ENCODE data around the gene IL18R1.

Gene IL18R1

DNA sequence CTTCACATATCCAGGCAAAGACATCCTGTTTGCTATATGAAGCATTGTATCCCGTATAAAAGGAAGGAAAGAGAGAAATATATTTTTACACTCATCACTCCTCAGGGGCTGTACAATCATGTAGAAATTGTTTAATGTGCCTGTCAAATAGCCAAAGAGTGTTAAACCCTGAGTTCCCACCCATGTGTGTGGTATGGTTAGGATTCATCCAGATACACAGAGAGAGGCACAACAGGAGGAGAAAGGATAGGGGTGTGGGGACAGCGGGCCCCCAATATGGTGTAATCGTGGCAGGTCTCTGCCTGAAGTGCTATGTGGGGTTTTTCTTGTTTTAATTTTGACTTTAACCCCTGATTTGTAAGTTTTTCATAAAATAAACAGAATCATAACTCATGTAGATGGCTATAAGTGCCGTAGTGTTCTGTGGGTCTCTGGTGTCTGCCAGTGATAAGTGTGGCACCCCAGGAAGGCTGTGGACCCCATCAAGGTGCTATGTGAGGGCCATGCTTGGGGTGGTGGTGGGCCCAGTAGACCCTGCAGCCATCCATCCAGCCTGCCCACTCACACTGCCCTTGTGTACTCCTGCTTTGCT is 10.2 kb upstream of the IL18R1 start:
- no peak for DNase-seq (ENCODE audit: low read depth)

DNA sequence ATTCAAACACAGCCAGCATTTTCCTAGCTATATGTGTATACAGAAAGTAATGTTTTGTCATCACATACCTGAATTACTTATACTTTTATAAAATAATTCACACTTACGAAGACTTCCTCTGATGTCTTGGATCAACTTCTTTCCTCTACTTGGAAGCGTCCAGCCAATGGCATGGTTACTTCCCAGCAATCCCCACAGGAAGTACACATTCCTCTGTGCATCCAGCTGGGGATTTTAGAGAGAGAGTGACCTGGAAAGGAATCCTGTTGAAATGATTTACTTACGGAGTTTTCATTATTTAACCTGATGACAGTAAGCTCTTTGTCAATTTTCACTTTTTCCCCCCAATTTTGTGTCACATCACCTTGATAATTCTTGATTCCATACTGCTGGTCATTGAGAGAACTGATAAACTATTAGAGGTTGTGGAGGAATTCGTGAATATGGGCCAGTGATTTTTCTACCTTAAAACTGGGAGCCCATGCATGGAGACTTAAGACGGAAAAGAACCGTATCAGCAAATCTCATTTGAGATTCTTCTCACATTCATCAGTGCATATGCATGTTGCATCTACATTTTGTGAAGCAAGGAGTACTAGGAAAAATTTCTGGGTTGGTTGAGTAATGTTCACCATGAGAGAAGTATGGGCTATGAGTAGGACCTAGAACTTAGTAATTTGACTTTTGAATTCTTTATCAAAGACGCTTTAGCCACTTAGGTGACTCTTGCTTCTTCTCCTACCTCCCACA is 9.0 kb upstream of the IL18R1 start:
- no peak for DNase-seq (ENCODE audit: low read depth)

DNA sequence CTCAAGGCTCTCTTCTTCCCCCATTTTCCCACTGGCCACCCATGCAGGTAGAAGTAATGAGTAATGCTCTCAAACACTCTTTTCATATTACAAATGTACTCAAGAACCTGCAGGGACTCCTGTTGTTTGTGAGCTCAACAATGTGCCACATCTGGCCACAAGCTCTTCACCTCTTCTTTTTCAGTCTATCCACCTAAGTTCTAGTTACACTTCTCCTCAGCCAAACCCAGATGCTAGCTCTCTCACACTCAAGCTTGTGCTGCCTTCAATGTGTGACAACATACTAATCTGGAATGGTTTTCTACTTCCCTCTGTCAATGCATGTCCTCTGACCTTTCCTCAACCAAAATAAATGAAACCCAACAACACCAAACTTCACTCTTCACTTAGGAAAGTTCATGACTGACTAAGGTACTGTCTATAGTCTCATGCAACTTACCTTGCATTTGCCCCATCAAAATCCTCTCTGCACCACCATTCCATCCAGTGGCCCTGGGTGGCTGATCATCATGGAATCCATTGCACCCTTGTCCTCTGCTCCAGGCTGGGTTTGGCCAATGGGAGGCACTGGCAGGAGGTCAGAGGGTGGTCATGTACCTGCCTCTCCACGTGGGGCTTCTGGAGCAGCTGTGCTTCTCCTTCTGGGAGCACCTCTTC is 5.3 kb upstream of the IL18R1 start:
- no peak for DNase-seq (ENCODE audit: low read depth)

DNA sequence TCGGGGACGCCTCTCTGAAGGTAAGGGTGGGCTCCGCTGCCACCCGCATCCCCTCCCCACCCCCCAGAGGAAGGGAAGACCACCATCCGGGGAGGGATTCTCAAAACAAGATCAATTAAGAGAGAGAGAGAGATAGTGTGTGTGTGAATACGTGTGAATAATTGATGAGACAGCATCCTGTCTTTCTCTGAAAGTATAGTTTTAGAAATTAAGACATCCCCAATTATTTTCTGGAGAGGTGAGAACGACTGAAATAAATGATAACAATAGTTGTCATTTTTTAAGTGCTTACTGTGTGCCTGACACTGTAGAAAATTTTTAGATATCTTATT is 751 bp downstream of the IL18R1 start:
- no peak for DNase-seq (ENCODE audit: low read depth)

DNA sequence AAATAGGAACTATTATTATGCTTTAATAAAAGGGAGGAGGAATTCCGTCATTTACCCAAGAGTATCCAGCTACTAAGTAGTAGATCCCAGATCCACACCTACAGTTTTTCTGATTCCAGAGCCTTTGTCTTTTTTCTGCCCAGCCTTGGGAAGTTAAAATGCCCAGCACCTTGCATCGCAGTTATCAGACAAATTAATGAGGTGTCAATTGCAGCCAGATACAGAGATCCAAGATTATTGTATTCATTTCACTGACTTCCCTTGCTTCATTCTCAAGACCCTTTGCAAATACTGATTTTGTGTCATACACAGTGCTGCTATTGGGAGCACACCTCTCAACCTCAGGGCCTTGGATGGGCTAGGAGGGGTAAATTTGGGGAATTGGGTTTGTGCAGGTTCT is 1.1 kb downstream of the IL18R1 start:
- DNase-seq (ENCODE audit: low read depth) = no peak

DNA sequence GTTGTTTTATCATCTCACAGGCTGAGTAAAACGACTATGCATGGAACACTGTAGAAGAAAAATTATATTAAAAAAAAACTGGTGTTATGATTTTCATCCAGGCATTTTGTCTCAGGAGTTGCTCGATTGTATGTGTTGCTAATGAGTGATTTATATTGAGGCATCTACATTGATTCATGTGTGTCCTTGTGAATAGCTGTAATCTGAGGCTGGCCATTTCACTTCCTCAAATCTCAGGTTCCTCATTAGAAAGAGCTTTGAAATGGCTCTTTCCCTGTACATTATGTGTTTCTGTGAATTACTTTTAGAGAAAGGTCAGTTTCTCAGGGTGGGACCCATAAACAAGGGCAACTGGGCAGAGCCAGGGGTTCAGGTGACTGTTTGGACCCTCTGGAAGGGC is 2.3 kb downstream of the IL18R1 start:
- no peak for DNase-seq (ENCODE audit: low read depth)

DNA sequence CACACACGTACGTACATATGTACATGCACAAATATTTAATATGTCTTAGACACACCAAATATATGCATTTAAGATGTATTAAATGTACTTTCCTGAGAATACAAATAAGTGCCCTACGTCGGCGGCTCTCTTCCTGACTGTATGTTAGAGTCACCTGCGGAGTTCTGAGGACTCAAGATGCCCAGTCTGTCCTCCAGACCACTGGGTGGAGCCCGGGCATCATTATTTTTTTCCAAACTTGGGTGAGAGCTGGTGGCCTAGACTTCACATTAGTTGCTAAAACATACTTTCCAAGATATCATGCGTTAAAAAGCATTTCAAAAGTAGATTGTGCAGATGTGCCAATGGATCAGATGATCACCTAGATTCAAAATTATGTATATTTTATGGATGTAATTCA is 2.9 kb downstream of the IL18R1 start:
- DNase-seq (ENCODE audit: low read depth) = no peak

DNA sequence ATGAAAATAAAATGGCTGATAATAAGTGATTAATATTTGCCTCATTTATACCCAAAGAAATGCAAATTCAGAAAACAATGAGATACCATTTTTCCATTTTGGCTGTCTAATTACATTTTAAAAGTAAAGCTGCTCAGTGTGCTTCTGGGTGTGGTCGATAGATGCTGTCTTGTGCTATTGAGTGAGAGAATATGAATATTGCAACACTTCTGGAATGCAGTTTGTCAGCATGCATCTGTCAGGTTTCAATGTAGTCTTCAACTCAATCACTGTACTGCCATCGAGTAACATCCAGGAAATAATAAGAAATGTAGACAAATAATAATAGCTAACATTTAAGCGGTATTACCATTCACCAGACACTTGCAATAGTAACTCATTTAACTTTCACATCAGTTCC is 3.9 kb downstream of the IL18R1 start:
- no peak for DNase-seq (ENCODE audit: low read depth)

DNA sequence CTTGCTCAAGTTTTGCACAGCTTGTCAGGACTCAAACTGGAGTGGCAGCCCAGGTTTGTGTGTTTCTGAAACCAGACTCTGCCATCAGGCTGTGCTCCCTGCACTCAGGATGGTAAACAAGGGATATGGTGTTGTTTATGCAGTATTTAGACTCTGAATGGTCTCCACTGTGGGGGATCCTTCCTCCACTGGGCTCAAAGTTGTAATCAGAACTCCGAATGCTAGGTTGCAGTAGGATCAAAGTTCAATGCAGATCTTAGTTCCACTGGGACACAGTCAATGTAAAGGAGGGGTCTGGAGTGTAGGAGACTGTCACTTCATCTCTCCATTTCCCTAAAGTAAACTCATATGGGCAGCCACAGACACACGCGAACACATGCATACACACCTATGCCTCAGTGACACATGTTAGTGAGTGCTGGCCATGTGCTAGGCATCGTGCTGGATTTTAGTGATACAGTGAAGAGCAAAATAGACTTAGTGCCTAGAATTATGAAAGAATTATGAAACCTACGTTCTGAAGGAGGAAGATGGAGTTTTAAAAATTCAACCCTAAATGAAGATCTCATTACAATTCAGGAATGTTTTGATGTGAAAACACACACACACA is 6.1 kb downstream of the IL18R1 start:
- no peak for DNase-seq (ENCODE audit: low read depth)

DNA sequence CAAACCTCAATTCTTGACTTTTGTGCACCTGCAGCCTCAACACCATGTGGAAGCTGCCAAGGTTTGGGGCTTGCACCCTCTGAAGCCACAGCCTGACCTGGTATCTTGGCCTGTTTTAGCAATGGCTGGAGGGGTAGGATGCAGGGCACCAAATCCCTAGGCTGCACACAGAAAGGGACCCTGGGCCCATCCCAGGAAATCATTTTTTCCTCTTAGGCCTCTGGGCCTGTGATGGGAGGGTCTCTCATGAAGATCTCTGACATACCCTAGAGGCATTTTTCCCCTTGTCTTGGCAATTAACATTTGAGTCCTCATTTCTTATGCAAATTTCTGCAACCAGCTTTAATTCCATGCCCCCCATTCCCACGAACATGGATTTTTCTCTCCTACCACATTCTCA is 10.2 kb downstream of the IL18R1 start:
- no peak for DNase-seq (ENCODE audit: low read depth)

DNA sequence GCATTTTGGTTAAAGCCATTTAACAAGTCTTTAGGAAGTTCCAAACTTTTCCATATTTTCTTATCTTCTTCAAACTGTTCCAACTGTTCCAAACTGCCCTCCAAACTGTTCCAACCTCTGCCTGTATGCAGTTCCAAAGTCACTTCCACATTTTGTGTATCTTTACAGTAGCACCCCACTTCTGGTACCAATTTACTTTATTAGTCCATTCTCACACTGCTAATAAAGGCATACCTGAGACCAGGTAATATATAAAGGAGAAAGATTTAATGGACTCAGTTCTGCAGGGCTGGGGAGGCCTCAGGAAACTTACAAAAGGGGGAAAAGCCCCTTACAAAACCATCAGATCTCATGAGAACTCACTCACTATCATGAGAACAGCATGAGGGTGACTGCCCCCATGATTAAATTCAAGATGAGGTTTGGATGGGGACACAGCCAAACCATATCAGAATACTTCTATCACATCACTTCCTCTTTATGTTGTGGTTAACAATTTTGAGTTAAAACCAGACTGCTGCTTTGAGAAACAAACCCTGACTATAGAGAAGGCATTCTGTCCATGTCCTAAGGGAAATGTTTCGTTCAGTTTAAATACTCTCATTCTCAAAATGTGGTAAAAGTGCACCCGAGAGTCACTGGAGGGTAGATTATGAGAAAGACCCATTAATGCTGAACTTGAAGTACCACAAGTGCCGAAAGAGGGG is 11.0 kb downstream of the IL18R1 start:
- DNase-seq (ENCODE audit: low read depth) = no peak

DNA sequence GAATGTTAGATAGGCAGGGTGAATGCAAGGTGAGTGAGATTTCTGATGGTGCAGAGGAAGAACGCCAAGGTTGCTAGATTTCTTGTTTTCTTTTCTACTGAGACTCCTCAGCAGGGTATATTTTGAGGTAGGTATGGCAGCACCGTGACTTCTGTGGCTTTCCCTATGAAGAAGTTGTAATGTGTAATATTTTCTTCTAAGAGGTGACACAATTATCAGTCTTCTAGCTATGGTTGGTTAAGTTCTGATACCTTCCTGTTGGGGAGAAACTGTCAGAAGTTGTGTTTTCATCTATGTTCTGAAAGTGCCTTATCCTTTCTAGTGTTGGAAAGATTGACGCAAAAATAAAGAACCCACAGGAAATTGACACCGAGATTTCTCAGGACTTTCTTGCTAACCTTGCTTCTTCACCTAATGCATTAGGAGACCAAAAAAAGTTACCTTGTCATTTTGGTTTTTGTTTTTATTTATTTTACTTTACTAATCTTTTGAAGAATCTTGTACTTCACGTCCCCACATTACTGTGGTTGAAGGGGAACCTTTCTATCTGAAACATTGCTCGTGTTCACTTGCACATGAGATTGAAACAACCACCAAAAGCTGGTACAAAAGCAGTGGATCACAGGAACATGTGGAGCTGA is 11.9 kb downstream of the IL18R1 start:
- DNase-seq (ENCODE audit: low read depth) = no peak

DNA sequence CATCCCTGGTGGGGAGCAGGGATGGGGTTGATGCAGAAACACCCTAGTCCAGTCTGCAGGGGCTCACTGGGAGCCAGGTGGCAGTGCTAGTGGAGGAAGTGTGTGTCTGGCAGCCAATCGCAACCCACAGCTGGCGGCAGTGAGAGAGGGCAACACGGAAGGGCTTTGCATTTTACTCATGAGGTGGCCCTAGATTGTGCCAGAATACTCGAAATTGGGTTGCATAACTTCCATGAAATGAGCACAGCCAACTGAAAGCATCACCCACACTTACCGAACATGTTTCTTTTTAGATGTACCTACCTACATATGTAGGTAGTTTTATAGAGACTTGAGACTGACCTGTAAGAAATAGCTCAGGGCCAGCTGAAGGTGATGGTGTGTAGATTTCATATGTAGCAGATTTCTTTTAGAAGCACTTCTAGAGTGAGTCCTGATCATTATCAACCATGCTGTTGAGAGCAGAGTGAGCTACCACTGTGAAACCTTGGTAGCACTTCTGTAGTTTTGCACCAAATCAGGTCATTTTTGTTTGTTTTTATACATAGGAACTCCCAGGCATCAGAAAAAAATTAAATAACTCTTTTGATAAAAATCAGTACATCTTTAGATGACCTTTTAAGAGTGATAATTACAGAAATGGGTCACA is 13.0 kb downstream of the IL18R1 start:
- DNase-seq (ENCODE audit: low read depth) = no peak

DNA sequence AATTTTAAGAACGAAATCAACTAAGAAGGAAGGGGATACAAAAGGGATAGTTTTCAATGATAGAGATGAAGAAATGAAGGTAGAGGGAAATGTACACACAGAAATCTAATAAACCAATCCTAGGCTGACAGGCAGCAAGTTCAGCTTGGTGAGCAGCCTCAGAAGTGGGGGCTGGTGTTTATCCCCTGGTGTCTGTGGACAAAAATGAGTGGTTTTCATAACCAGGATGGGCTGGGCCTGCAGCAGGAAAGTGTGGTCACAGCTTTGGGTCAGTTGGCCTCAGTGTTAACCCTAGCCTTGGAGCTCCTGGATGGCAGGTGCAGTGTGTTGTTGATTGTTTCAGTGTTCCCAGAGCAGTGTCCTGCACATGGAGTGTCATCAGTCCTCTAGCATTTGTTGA is 14.3 kb downstream of the IL18R1 start:
- no peak for DNase-seq (ENCODE audit: low read depth)

DNA sequence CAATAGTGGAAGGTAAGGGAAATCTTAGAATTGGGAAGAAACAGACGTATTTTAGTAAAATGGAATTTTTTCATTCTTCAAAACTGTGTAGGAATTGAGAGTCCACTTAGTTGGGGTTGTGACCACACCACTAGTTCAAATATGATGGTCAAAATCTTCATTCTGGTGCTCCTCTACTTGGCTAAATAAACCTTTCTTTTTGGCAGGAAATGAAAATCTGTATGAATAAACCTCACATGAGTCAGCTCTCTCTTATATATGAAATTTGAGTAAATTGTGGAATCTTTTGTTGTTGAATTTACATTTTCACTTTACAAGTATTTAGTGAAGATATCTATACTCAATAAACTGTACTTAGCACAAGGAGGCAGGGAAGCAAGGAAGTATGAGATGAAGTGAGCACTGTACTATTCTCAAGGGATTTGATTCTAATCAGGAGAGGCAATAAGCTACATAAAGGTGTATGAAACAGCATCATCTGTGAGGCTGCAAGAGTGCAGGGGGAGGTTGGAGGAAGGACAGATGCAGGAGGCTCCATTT is 20.5 kb downstream of the IL18R1 start:
- no peak for DNase-seq (ENCODE audit: low read depth)

DNA sequence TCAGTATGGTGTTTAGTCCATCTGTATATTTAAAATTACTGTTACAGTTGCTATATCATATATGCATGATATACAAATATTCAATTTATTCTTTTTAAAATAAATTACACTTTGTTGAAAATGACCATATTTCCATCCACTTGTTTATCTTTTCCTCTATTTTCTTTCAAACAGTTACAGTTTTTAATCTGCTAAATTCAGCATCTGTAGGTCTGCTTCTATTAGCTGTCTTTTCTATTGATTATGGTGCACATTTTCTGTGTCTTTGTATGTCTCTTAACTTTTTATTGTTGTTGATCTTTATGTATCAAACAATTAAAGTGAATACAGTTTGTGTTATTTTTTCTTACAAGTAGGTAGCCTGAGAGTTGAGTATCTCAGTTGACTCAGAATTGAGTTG is 28.1 kb downstream of the IL18R1 start:
- DNase-seq (ENCODE audit: low read depth) = no peak

DNA sequence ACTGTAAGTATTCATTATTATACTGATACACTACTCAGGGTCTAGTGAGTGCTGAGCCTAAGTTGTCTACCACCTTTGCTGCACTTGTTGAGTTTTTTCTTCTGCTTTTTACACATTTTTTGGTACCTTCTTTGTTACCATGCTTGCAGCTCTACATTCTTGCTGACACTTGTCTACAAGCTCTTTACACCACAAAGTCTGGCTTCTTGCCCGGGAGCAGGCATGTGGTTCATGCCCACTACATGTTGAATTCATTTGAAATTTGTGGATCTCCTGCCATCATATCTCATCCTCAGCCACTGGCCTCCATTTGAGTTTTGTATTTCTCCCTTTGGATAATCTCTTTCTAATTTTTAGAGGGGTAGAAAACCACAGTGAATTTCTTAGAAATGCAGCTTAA is 29.9 kb downstream of the IL18R1 start:
- DNase-seq (ENCODE audit: low read depth) = no peak

DNA sequence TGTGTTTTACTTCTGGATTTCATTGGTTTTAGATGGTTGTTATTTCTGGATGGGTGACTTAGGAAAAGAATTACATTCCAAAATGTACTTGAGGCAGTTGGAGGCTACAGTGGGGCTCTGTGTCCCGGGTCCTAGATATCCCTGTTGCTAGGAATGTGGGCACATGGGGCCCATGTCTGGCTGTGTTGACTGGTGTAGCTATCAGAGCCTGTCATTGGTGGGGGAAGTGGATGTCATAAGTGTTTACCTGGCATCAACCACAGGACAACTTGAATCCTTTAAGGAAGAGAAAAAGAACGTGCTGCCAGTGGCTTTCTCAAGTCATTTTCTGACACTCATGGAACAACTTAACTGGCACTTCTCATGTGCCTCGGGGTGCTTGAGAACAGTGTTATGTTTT is 30.4 kb downstream of the IL18R1 start:
- no peak for DNase-seq (ENCODE audit: low read depth)

DNA sequence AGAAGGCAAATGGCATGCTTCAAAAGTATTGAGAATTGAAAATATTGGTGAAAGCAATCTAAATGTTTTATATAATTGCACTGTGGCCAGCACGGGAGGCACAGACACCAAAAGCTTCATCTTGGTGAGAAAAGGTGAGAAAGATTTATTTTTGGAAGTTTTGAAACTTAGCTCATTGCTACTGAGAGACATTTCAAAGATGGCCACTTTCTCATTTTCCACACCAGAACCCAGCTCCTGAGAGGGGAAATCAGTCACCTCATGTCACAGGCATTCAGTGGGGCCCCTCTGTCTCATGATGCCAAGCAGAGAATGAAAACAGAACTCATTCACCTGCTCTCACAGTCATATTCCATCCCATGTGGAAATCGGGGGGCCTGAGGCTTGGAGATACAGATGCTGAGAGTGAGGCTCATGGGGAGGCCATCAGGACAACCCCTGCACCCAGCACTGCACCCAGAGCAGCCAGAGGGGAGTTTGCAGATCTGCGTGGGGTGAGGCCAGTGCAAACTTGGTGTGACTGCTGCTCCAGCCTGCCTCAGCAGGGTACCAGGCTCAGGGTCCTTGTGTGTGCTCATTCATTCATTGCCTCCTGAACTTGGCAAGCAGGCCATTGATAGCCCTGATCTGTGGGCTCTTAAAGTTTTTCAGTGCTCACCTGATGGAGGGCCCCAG is 31.4 kb downstream of the IL18R1 start:
- DNase-seq (ENCODE audit: low read depth) = no peak

DNA sequence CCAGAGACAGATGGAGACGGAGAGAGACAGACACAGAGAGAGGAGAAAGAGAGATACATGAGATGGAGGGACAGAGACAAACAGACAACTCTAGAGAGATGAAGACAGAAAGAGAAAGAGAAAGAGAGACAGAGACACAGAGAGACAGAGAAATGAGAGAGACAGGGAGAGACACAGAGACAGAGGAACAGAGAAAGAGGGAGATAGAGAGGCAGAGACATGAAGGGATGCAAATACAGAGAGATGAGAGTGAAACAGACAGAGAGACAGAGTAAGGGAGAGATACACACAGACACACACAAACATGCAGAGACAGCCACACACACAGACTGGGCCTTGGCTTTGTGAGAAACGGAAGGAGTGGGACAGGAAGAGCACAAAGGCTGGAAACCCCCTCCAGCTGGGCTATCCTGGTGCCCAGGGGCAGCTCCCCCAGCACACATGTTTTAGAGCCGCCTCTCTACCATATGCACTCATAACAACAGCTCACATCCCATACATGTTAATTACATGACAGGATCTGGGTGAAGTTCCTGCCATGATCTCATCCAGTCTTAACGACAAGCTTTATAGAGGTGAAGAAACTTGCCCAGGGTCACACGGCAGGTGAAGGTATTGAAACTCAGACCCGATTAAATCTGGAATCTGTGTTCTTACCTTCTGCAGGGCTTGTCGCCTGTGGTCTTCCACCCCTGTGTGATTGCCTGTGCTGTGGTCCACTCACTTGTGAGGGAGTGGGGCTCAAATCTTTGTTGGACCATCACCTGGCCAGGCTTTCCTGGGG is 32.4 kb downstream of the IL18R1 start:
- no peak for DNase-seq (ENCODE audit: low read depth)

Measured in activated T-helper 1 cell treated with Interleukin-2 at 50 U/mL for 16 hours (primary cell).